Erythroblast (primary cell): ENCODE results near the gene SPDYE3.
"Not testable (repeated sequence)": the region's sequence is repeated elsewhere in the genome, so short reads cannot be mapped to it uniquely, and the experiment has no call there.

Experiments
- GATA1 ChIP-seq: IDR thresholded peaks from 2 replicates; pipeline ENCODE4 v1.6.1; 2011; ENCODE audit warnings: low read depth, mild to moderate bottlenecking, control low read depth, low read length, moderate library complexity
- POLR2A ChIP-seq: IDR thresholded peaks from 2 replicates; pipeline ENCODE4 v1.6.1; 2011; ENCODE audit warnings: mild to moderate bottlenecking, low read length

GRCh38 chr7:100264223-100264622 lies 43.3 kb upstream of the SPDYE3 start:
- not testable (repeated sequence) for TF ChIP-seq POLR2A, GATA1
